BJ (cell line): ENCODE measurements around the gene TRAIP. TPM values are rescaled to one million over a fixed set of nuclear protein-coding genes. Genes with fewer than 3 reads are reported as not detected.

Source experiments
- CTCF ChIA-PET: fragments of 350-600 bp; formaldehyde crosslinking; extraction: SDS; loops from one replicate; lab custom pipeline; 2021; ENCODE audit warnings: antibody characterized with exemption, inconsistent platforms; lab: Yijun Ruan, JAX
- POLR2A ChIA-PET: fragments of 300-600 bp; sonication (Branson Sonifier 250); formaldehyde crosslinking; extraction: SDS; loops from one replicate; lab custom pipeline; 2021; ENCODE audit warnings: antibody characterized with exemption; lab: Charles Lee
- DNase-seq: peaks from one replicate; pipeline ENCODE4 v3.0.0-alpha.2; 2011; ENCODE audit warnings: low read depth
- H3K27me3 ChIP-seq: 2 replicates; pipeline ENCODE4 v1.6.0; 2011; ENCODE audit warnings: low read length; ENCODE audit not compliant: control insufficient read depth, insufficient read depth
- H3K36me3 ChIP-seq: 2 replicates; pipeline ENCODE4 v1.5.1; 2011; ENCODE audit warnings: low read length; ENCODE audit not compliant: control insufficient read depth, insufficient read depth
- H3K4me3 ChIP-seq: 2 replicates; pipeline ENCODE4 v1.5.1; 2011; ENCODE audit warnings: low read depth, mild to moderate bottlenecking, control low read depth, low read length
- polyA plus RNA-seq: library from polyadenylated mRNA; depleted of rRNA; stranded (reverse); fragments of >200 nt; gene quantifications from 2 replicates; pipeline ENCODE4 v1.2.3, GENCODE V29; 2011
- TF ChIP-seq, protein P1 (sequence below): IDR thresholded peaks from 2 replicates; pipeline ENCODE4 v1.5.1; 2011; ENCODE audit warnings: low read depth, mild to moderate bottlenecking, control low read depth, inconsistent platforms, low read length, moderate library complexity; ENCODE audit not compliant: insufficient read depth

TRAIP gene
- polyA plus RNA-seq, 1 experiment, result 5.8 TPM

DNA sequence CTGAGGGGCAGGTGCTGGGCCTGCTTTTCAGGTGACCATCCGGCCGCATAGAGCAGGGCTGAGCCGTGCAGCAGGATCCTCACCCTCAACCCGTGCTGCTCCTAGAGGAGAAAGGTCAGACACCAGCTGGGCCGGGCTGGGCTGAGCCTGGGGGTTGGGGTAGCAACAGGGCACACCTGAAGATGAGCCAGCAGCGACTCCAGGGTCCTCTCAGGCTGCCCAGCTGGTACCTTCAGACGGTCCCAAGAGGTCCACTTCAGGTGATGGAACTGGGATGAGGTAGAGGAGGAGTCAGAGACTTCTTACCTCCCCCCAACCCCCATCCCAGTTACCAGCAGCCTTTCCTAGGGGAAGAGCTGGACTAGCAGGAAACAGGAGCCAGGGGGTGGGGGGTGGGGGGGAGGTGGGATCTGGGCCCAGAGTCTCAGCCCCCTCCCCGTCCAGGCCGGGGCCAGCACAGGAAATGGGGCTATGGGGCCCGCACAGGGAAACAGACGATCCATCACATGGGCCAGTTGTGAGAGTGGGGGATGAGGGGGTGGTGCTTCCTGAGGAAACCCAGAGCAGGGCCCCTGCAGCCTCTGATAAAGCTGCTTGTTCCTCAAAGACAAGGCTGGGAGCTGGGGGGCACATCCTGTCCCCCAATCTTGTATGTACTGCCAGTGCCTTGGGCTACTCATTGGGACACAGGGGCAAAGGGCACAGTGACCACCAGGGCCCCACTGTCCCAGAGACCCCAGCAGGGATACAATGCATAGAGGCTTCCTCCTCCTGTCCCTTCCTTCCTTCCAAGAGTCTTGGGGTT, 50.3 kb downstream of the TRAIP start:
- TF ChIP-seq, protein P1, sequence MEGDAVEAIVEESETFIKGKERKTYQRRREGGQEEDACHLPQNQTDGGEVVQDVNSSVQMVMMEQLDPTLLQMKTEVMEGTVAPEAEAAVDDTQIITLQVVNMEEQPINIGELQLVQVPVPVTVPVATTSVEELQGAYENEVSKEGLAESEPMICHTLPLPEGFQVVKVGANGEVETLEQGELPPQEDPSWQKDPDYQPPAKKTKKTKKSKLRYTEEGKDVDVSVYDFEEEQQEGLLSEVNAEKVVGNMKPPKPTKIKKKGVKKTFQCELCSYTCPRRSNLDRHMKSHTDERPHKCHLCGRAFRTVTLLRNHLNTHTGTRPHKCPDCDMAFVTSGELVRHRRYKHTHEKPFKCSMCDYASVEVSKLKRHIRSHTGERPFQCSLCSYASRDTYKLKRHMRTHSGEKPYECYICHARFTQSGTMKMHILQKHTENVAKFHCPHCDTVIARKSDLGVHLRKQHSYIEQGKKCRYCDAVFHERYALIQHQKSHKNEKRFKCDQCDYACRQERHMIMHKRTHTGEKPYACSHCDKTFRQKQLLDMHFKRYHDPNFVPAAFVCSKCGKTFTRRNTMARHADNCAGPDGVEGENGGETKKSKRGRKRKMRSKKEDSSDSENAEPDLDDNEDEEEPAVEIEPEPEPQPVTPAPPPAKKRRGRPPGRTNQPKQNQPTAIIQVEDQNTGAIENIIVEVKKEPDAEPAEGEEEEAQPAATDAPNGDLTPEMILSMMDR, result no peak
- Histone ChIP-seq H3K36me3 (peaks cover 9% of the 10 kb centered on the region), H3K4me3 (no peak overlapping the region), H3K27me3 (no peaks in the 10 kb centered on the region)
- ChIA-PET CTCF (interaction anchor here (0.7 to 13.4 kb wide), 4 partner anchors 20 to 517 kb away, joined by 3 to 287 read pairs (median 3); partner anchors contain the start of genes IP6K1 and MON1A), POLR2A (no interaction called here)
- no peak for DNase-seq

DNA sequence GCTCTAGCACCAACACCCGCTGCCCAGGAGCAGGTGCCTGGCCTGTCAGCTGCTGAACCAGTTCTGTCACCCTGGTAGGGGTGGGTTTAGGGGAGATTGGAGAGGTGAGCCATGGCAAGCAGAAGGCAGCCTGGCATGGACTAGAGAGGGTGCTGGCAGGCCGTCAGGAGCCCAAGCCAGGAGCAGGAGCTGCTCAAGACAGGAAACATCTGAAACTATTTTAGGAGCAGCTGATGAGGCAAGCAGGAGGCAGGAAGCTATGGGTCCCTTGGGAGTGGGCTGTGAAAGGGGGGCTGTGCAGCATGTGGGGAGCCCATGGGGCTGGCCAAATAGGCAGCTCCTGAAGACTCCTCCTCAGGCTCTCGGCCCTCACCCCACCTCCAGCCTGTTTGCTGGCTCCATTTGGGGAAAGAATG, 51.0 kb downstream of the TRAIP start:
- POLR2A ChIA-PET, result interaction anchor here (0.8 kb wide), 1 partner anchor 19 kb away, joined by 4 read pairs; the partner anchor contains the start of gene IP6K1
- no peak overlapping the region for H3K4me3 ChIP-seq
- peaks cover 9% of the 10 kb centered on the region for H3K36me3 ChIP-seq
- no peaks in the 10 kb centered on the region for H3K27me3 ChIP-seq
- no peak for DNase-seq
- TF ChIP-seq, protein P1, result no peak
- CTCF ChIA-PET, result interaction anchor here (0.7 to 13.4 kb wide), 6 partner anchors 8 to 518 kb away, joined by 3 to 287 read pairs (median 3); partner anchors contain the start of genes IP6K1, MON1A and UBA7

DNA sequence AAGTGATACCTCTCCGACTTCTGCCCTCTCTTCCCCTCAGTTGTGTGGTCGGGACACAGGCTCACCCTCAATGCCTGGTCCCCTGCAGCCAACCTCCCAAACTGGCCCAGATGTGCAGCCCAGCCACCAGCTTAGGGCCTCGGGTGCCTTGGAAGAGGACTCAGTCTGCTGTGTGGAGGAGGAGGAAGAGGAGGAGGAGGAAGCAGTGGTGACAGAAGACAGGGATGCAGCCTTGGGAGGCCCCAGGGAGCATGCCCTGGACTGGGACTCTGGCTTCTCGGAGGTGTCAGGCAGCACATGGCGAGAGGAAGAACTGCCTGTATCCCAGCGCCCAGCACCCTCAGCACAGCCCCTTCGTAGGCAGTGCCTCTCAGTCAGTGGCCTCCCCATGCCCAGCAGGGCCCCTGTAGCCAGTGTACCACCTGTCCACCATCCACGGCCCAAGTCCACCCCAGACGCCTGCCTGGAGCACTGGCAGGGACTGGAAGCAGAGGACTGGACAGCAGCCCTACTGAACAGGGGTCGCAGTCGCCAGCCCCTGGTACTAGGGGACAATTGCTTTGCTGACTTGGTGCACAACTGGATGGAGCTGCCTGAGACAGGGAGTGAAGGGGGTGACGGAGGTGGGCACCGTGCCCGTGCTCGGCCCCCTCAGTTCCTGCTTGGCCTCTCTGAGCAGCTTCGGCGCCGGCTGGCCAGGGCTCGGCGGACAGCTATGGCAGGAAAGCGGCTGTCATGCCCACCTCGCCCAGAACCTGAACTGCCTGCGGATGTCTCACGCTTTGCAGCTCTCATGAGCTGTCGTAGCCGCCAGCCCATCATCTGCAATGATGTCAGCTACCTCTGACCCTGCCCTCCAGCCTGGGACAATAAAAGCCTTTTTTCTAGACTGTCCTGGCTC, 52.0 kb downstream of the TRAIP start:
- DNase-seq, result no peak
- TF ChIP-seq, protein P1, result no peak
- peak overlapping the region; percentile 79 for H3K4me3 ChIP-seq
- H3K36me3 ChIP-seq, result peaks cover 4% of the 10 kb centered on the region
- ChIA-PET CTCF (interaction anchor here (1.0 to 13.4 kb wide), 10 partner anchors 8 to 125 kb away, joined by 3 to 287 read pairs (median 4); partner anchors contain the start of genes IP6K1, MON1A and UBA7), POLR2A (interaction anchor here (2.1 kb wide), 1 partner anchor 18 kb away, joined by 8 read pairs; the partner anchor contains the start of gene IP6K1)
- no peaks in the 10 kb centered on the region for H3K27me3 ChIP-seq

DNA sequence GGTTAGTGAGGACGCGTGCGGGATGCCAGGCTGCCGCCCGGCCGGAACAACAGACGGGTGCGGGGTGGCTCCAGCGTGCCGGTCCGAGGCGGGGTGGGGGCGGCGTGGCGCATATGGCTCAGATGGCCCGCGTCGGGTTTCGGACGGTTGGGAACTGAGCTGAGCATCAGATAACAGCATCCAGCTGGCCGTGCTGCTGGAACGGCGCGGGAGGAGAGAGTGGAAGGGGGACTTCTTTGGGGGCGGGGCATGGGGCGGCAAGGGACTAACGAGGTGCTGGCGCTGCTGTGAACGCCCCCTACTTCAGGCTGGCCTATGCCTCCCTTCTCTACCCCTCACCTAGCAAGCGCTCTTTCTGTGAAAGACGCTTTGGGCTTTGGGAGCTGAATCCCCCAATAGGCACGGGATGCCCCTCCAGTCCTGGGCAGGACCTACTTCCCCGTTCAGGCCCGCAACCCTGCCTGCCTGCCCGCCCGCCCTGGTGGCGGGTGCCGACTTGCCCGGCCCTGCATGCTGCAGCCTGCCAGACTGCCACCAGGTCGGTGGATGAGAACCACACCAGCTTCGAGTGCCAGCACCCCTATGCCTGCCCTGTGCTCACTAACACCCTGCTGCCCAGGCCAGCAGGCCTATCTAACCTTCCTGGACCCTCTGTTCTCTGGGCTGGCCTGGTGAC, 52.8 kb downstream of the TRAIP start:
- ChIA-PET POLR2A (interaction anchor here (0.6 to 2.1 kb wide), 3 partner anchors 18 to 480 kb away, joined by 5 to 15 read pairs (median 8); partner anchors contain the start of gene IP6K1), CTCF (interaction anchor here (0.7 to 13.4 kb wide), 32 partner anchors 9 to 387 kb away, joined by 3 to 287 read pairs (median 5); partner anchors contain the start of genes GMPPB, IP6K1, TRAIP and UBA7)
- TF ChIP-seq, protein P1, result 0 out of 2 replicates have a peak, but pooled peaks have one; percentile 17
- no peaks in the 10 kb centered on the region; the same call in 1 of the 2 replicates for H3K36me3 ChIP-seq
- peak overlapping the region; percentile 79 for H3K4me3 ChIP-seq
- H3K27me3 ChIP-seq, result no peaks in the 10 kb centered on the region
- DNase-seq, result no peak
